Measurements from ENCODE around the gene C10orf67.
"Not testable (repeated sequence)": the region's sequence is repeated elsewhere in the genome, so short reads cannot be mapped to it uniquely, and the experiment has no call there.

The C10orf67 gene

DNA sequence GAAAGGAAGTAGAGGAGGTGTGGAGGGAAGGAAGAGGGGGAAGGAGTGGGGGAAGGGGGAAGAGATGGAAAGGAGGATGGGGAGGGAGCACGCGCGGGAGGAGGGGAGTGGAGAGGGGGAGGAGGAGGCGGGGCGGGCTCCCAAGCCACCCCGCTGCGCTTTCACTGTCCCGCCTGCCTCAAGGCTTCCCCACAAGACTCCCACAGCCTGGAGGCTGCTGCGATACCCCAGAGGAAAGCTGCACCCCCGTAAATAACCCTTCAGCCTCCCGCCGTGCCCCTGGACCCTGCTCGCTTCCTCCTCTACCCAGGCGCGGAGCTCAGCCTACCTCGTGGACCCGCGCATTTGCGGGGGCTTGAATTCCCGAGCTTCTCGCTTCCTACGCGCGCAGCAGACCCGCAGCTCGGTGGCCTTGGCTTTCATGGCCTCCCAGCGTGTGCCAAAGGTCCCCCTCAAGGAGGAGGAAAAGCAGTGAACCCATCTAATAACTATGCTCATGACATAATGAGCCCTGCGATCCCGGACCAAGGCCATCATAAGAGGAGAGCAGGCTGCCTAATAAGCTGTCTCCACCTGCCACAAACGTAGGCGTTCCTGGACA lies at the start of gene C10orf67:
C10orf67 (minus strand) TSS at position 557 of the 601 bp plus-strand sequence; CDS start at position 534, 23 bp downstream.
- ATAC-seq: peak; percentile 60
- no peak for TF ChIP-seq ZC3H10 (CRISPR knock-in tag; IDR thresholded peaks at IDR 0.05)
- TF ChIP-seq, protein P1, sequence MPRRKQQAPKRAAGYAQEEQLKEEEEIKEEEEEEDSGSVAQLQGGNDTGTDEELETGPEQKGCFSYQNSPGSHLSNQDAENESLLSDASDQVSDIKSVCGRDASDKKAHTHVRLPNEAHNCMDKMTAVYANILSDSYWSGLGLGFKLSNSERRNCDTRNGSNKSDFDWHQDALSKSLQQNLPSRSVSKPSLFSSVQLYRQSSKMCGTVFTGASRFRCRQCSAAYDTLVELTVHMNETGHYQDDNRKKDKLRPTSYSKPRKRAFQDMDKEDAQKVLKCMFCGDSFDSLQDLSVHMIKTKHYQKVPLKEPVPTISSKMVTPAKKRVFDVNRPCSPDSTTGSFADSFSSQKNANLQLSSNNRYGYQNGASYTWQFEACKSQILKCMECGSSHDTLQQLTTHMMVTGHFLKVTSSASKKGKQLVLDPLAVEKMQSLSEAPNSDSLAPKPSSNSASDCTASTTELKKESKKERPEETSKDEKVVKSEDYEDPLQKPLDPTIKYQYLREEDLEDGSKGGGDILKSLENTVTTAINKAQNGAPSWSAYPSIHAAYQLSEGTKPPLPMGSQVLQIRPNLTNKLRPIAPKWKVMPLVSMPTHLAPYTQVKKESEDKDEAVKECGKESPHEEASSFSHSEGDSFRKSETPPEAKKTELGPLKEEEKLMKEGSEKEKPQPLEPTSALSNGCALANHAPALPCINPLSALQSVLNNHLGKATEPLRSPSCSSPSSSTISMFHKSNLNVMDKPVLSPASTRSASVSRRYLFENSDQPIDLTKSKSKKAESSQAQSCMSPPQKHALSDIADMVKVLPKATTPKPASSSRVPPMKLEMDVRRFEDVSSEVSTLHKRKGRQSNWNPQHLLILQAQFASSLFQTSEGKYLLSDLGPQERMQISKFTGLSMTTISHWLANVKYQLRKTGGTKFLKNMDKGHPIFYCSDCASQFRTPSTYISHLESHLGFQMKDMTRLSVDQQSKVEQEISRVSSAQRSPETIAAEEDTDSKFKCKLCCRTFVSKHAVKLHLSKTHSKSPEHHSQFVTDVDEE (CRISPR knock-in tag; IDR thresholded peaks at IDR 0.05): no peak
- no peak for TF ChIP-seq TOX (CRISPR knock-in tag; IDR thresholded peaks at IDR 0.05; ENCODE audit: borderline replicate concordance)
- no peak for TF ChIP-seq TCF4 (CRISPR knock-in tag; IDR thresholded peaks at IDR 0.05; ENCODE audit: borderline replicate concordance)
- no peak for TF ChIP-seq ESRRG (CRISPR knock-in tag; IDR thresholded peaks at IDR 0.05)

DNA sequence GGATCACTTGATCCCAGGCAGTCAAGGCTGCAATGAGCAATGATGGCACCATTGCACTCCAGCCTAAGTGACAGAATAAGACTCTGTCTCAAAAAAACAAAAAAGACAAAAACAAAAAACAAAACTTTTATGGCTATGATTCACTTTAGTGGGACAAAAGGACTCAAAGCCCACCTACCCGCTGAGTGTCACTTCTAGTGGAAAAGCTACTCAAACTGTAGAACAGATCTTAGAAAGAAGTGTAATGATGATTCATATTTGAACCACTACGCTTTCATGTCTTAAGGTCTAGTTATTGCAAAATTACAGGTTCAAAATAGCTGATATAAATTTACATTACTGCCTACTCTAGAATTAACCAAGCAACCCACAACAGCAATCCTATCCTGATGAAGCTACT lies 47.2 kb upstream of the C10orf67 start:
- ATAC-seq: no peak
- TF ChIP-seq ZC3H10 (CRISPR knock-in tag; IDR thresholded peaks at IDR 0.05) (no peak), OSR1 (CRISPR knock-in tag; IDR thresholded peaks at IDR 0.05) (no peak), TCF4 (CRISPR knock-in tag; IDR thresholded peaks at IDR 0.05; ENCODE audit: borderline replicate concordance) (no peak), GLIS3 (CRISPR knock-in tag; IDR thresholded peaks at IDR 0.05) (no peak), SNAI2 (CRISPR knock-in tag; IDR thresholded peaks at IDR 0.05) (no peak), ZNF565 (CRISPR knock-in tag; conservative IDR thresholded peaks at IDR 0.05; ENCODE audit: low read depth) (no peak), RARB (CRISPR knock-in tag; IDR thresholded peaks at IDR 0.05) (no peak), BACH2 (CRISPR knock-in tag; IDR thresholded peaks at IDR 0.05; ENCODE audit: borderline replicate concordance) (no peak), ESRRG (CRISPR knock-in tag; IDR thresholded peaks at IDR 0.05) (no peak), ZFP30 (CRISPR knock-in tag; IDR thresholded peaks at IDR 0.05) (no peak), TOX (CRISPR knock-in tag; IDR thresholded peaks at IDR 0.05; ENCODE audit: borderline replicate concordance) (no peak), ZNF70 (CRISPR knock-in tag; IDR thresholded peaks at IDR 0.05) (no peak)
- TF ChIP-seq, protein P2, sequence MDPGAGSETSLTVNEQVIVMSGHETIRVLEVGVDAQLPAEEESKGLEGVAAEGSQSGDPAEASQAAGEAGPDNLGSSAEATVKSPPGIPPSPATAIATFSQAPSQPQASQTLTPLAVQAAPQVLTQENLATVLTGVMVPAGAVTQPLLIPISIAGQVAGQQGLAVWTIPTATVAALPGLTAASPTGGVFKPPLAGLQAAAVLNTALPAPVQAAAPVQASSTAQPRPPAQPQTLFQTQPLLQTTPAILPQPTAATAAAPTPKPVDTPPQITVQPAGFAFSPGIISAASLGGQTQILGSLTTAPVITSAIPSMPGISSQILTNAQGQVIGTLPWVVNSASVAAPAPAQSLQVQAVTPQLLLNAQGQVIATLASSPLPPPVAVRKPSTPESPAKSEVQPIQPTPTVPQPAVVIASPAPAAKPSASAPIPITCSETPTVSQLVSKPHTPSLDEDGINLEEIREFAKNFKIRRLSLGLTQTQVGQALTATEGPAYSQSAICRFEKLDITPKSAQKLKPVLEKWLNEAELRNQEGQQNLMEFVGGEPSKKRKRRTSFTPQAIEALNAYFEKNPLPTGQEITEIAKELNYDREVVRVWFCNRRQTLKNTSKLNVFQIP (CRISPR knock-in tag; IDR thresholded peaks at IDR 0.05; ENCODE audit: borderline replicate concordance, low read depth): no peak

DNA sequence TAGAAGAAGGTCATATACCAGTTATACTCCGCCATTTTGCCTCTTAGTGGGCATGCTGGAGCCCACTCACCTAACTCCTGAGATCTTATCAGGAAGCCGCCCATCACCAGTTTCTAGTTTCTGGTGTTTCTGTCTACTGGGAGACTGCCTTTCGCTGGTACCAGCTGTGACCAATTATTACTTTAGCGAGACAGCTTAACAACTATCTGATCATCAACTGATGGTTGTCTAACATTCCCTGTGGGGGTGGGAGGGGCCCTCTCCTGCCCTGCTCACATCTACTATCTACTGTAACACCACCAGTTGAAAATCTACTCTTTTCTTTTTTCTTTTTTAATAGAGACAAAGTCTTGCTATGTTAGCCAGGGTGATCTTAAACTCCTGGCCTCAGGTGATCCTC lies 46.2 kb upstream of the C10orf67 start:
- TF ChIP-seq BACH2 (CRISPR knock-in tag; IDR thresholded peaks at IDR 0.05; ENCODE audit: borderline replicate concordance): no peak
- TF ChIP-seq RARB (CRISPR knock-in tag; IDR thresholded peaks at IDR 0.05): no peak
- no peak for TF ChIP-seq TCF4 (CRISPR knock-in tag; IDR thresholded peaks at IDR 0.05; ENCODE audit: borderline replicate concordance)
- no peak for TF ChIP-seq CSDC2 (CRISPR knock-in tag; IDR thresholded peaks at IDR 0.05)
- no peak for TF ChIP-seq ESRRG (CRISPR knock-in tag; IDR thresholded peaks at IDR 0.05)
- TF ChIP-seq PPARA (CRISPR knock-in tag; IDR thresholded peaks at IDR 0.05; ENCODE audit: borderline replicate concordance): no peak
- no peak for TF ChIP-seq ISL1 (CRISPR knock-in tag; IDR thresholded peaks at IDR 0.05)
- no peak for TF ChIP-seq ZNF70 (CRISPR knock-in tag; IDR thresholded peaks at IDR 0.05)
- TF ChIP-seq, protein P3, sequence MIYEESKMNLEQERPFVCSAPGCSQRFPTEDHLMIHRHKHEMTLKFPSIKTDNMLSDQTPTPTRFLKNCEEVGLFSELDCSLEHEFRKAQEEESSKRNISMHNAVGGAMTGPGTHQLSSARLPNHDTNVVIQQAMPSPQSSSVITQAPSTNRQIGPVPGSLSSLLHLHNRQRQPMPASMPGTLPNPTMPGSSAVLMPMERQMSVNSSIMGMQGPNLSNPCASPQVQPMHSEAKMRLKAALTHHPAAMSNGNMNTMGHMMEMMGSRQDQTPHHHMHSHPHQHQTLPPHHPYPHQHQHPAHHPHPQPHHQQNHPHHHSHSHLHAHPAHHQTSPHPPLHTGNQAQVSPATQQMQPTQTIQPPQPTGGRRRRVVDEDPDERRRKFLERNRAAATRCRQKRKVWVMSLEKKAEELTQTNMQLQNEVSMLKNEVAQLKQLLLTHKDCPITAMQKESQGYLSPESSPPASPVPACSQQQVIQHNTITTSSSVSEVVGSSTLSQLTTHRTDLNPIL (CRISPR knock-in tag; IDR thresholded peaks at IDR 0.05; ENCODE audit: low read depth): no peak
- TF ChIP-seq, protein P1 (CRISPR knock-in tag; IDR thresholded peaks at IDR 0.05): no peak
- no peak for TF ChIP-seq TOX (CRISPR knock-in tag; IDR thresholded peaks at IDR 0.05; ENCODE audit: borderline replicate concordance)
- no peak for ATAC-seq

DNA sequence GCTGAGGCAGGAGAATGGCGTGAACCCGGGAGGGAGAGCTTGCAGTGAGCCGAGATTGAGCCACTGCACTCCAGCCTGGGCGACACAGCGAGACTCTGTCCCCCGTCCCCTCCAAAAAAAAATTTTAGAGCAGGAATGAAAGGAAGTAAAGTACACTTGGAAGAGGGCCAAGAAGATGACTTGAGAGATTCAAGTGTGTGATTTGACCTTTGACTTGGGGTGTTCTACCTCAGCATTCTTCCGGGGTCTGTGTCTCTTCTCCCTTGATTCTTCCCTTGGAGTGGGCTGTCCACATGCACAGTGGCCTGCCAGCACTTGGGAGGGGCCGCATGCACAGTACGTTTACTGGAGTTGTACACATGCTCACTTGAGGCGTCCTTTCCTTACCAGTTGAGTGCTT lies 45.8 kb upstream of the C10orf67 start:
- ATAC-seq: not testable (repeated sequence)

DNA sequence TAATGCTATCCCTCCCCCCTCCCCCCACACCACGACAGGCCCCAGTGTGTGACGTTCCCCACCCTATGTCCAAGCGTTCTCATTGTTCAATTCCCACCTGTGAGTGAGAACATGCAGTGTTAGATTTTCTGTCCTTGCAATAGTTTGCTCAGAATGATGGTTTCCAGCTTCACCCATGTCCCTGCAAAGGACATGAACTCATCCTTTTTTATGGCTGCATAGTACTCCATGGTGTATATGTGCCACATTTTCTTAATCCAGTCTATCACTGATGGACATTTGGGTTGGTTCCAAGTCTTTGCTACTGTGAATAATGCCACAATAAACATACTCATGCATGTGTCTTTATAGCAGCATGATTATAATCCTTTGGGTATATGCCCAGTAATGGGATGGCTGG lies 42.9 kb upstream of the C10orf67 start:
- ATAC-seq: not testable (repeated sequence)
